K562 (cell line): ENCODE measurements around the gene FBLN2. TPM values are rescaled to one million over a fixed set of nuclear protein-coding genes. Genes with fewer than 3 reads are reported as not detected.

Experiments used
- ATAC-seq: fragments of 200-7000 bp; cut with Tn5 transposase; 3 replicates; pipeline ENCODE4 v1.9.1; 2020; ENCODE audit warnings: moderate library complexity
- BruUV-seq: library from RNA; stranded (reverse); fragments of 400-500 nt; replicated peaks from 2 replicates; lab custom pipeline; 2021; lab: Mats Ljungman, UMichigan
- CTCF ChIA-PET: fragments of 300-600 bp; formaldehyde crosslinking; extraction: SDS; loops from one replicate; lab custom pipeline; 2021; ENCODE audit warnings: low intra/inter-chr PET ratio; lab: Yijun Ruan, JAX
- POLR2A ChIA-PET: fragments of 300-600, 350-650 bp; sonication (Branson Sonifier 250); formaldehyde crosslinking; extraction: SDS; loops from one replicate; lab custom pipeline; 2021; ENCODE audit warnings: antibody characterized with exemption, inconsistent platforms; lab: Yijun Ruan, JAX
- DNase-seq, 4 experiments: peaks; one replicate each; pipeline versions ENCODE4 v3.0.0 to v3.0.0-alpha.2; 2011 to 2018; ENCODE audit warnings: low spot score in 3 of 4, mixed read lengths in 3 of 4; ENCODE audit errors: extremely low read depth in 1 of 4
- FAIRE-seq: peaks from 2 replicates; lab custom pipeline; 2011; peaks lifted over from hg19 to GRCh38; lab: Jason Lieb, UNC
- H2AFZ ChIP-seq: 2 replicates; pipeline ENCODE4 v1.6.0; 2011; ENCODE audit warnings: low read depth, low read length, control low read depth, inconsistent platforms
- H3K27ac ChIP-seq: fragments of 200-600 bp; 3 replicates; pipeline ENCODE4 v1.8.0; 2011; ENCODE audit warnings: low read depth, mild to moderate bottlenecking, control low read depth, inconsistent platforms, low read length, moderate library complexity, mixed read lengths; ENCODE audit errors: extremely low read depth
- H3K27me3 ChIP-seq, 2 experiments: fragments of 300-600 bp in 1 of 2; 2 replicates in 1 of 2; 3 replicates in 1 of 2; pipeline versions ENCODE4 v1.6.0 to v1.8.0; 2011; ENCODE audit warnings: inconsistent platforms in 2 of 2, low read length in 2 of 2, mild to moderate bottlenecking in 1 of 2, mixed read lengths in 1 of 2, moderate library complexity in 1 of 2; ENCODE audit not compliant: control insufficient read depth in 2 of 2, insufficient read depth in 2 of 2
- H3K36me3 ChIP-seq: fragments of 300-600 bp; 3 replicates; pipeline ENCODE4 v1.8.0; 2011; ENCODE audit warnings: mild to moderate bottlenecking, low read length, inconsistent platforms; ENCODE audit not compliant: control insufficient read depth, insufficient read depth
- H3K4me1 ChIP-seq, 2 experiments: fragments of 200-600 bp in 1 of 2; replicated peaks in 1 of 2; 2 replicates in 1 of 2; 3 replicates in 1 of 2; pipeline versions ENCODE4 v1.5.1 to v1.8.0; 2011; ENCODE audit warnings: inconsistent platforms in 2 of 2, low read length in 2 of 2, mild to moderate bottlenecking in 1 of 2, mixed read lengths in 1 of 2, moderate library complexity in 1 of 2; ENCODE audit not compliant: control insufficient read depth in 2 of 2, insufficient read depth in 2 of 2
- H3K4me2 ChIP-seq: 2 replicates; pipeline ENCODE4 v1.6.1; 2011; ENCODE audit warnings: low read length, control low read depth, inconsistent platforms, mixed read lengths; ENCODE audit not compliant: insufficient read depth
- H3K4me3 ChIP-seq: fragments of 200-600 bp; sonication (generic), shearing (Covaris generic); 2 replicates; pipeline ENCODE4 v1.5.1; 2016; ENCODE audit warnings: control low read depth, inconsistent platforms
- H3K79me2 ChIP-seq: fragments of 200-600 bp; 3 replicates; pipeline ENCODE4 v1.8.0; 2011; ENCODE audit warnings: low read length, inconsistent platforms; ENCODE audit not compliant: control insufficient read depth, insufficient read depth
- H3K9ac ChIP-seq, 2 experiments: 2 replicates each; pipeline versions ENCODE4 v1.6.0 to v1.6.1; 2011; ENCODE audit warnings: low read depth in 2 of 2, low read length in 2 of 2, control low read depth in 1 of 2, inconsistent platforms in 1 of 2, mild to moderate bottlenecking in 1 of 2, mixed read lengths in 1 of 2; ENCODE audit not compliant: insufficient read depth in 1 of 2
- H3K9me1 ChIP-seq: one replicate; pipeline ENCODE4 v1.6.0; 2011; ENCODE audit warnings: inconsistent platforms, mild to moderate bottlenecking, low read length, moderate library complexity; ENCODE audit not compliant: control insufficient read depth, insufficient read depth
- H3K9me3 ChIP-seq: replicated peaks from 2 replicates; pipeline ENCODE4 v1.5.1; 2011; ENCODE audit warnings: low read depth, low read length, inconsistent platforms; ENCODE audit not compliant: control insufficient read depth, insufficient read depth
- H4K20me1 ChIP-seq: replicated peaks from 2 replicates; pipeline ENCODE4 v1.6.1; 2011; ENCODE audit warnings: low read length, inconsistent platforms, mixed read lengths; ENCODE audit not compliant: control insufficient read depth, insufficient read depth
- FOXK2 ChIP-seq, 2 experiments: fragments of 450-650 bp; IDR thresholded peaks in 1 of 2; conservative IDR thresholded peaks in 1 of 2; 2 replicates each; pipeline ENCODE4 v1.6.1; 2016; ENCODE audit warnings: low read depth in 2 of 2, mild to moderate bottlenecking in 1 of 2
- TARDBP ChIP-seq: fragments of 450-650 bp; IDR thresholded peaks from 2 replicates; pipeline ENCODE4 v1.6.1; 2016
- ZNF347 ChIP-seq: fragments of 450-650 bp; formaldehyde crosslinking; IDR thresholded peaks from 2 replicates; pipeline ENCODE4 v1.4.0; 2020; ENCODE audit warnings: low read depth, mild to moderate bottlenecking, moderate library complexity
- WGBS: fragments of 100-300 bp; shearing (Covaris generic); methylation state at CpG from one replicate; pipeline ENCODE4 v1.1.6; 2016; ENCODE audit warnings: low coverage, mixed read lengths; ENCODE audit not compliant: insufficient coverage; ENCODE audit errors: missing lambda C conversion rate; 5-methylcytosine and 5-hydroxymethylcytosine counted together
- in situ Hi-C: fragments of 300-500 bp; cut with MboI; formaldehyde crosslinking; loops from 4 replicates; pipeline ENCODE4 v1.15.0; 2018; ENCODE audit warnings: inconsistent platforms, mixed read lengths
- intact Hi-C: fragments of 100-400 bp; cut with micrococcal nuclease; formaldehyde crosslinking; loops from 2 replicates; pipeline ENCODE4 v1.14.2; 2022
- polyA plus RNA-seq, 8 experiments: library from polyadenylated mRNA; depleted of rRNA in 4 of 8; stranded (reverse) in 5 of 8; unstranded in 3 of 8; fragments of >200 nt; fragmentation: Nextera tagmentation in 2 of 8; fragmentation: Illumina TruSeq in 1 of 8; extraction: Ambion mirVana in 2 of 8; extraction: Trizol in 1 of 8; gene quantifications; 2 replicates each; pipeline versions ENCODE4 v1.2.1 to v1.2.3, GENCODE V29; 2011 to 2014; ENCODE audit warnings: inconsistent platforms in 1 of 8, missing spikeins in 1 of 8
- total RNA-seq, 7 experiments: library from RNA; depleted of rRNA in 6 of 7; stranded (reverse); fragments of >200 nt in 6 of 7; fragmentation: Illumina TruSeq in 2 of 7; extraction: Trizol in 2 of 7; gene quantifications; 2 replicates each; pipeline versions ENCODE4 v1.2.1 to v1.2.3, GENCODE V29; 2011 to 2021; ENCODE audit warnings: low replicate concordance in 1 of 7
- TF ChIP-seq, protein P1 (sequence below), 3 experiments: IDR thresholded peaks in 2 of 3; conservative IDR thresholded peaks in 1 of 3; 2 replicates each; pipeline ENCODE4 v1.5.1; 2011 to 2012; ENCODE audit warnings: low read length in 3 of 3, mild to moderate bottlenecking in 3 of 3, control low read depth in 2 of 3, improper control_type of control experiment in 1 of 3, inconsistent platforms in 1 of 3, low read depth in 1 of 3, mixed read lengths in 1 of 3, moderate library complexity in 1 of 3; ENCODE audit not compliant: insufficient read depth in 2 of 3

FBLN2 gene
- total and polyA plus RNA-seq, 9 of the 15 experiments (the other 6 are each of a cell fraction or from before 2014, with no cell fraction given): 0.03 to 0.10 (median 0.04) TPM; not detected in 6

DNA sequence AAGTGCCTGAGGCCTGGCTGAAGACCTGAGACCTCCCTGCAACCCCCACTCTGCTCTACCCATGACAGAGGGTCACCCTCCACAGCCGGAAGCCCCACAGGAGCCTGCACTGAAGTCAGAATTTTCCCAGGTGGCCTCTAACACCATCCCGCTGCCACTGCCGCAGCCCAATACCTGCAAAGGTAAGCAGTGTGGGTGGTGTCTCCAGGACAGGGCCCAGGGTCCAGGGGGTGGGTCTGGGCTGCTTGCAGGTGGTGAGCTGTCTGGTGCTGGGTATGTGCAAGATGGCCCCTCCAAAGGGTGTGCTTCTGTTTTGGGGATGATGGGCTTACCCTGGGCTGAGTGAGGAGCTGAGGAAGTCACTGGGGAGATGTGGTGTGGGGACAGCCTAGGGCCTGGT lies 69.9 kb downstream of the FBLN2 start (continued):
- TF ChIP-seq ZNF347 (CRISPR knock-in tag) (no peak), TARDBP (no peak)

DNA sequence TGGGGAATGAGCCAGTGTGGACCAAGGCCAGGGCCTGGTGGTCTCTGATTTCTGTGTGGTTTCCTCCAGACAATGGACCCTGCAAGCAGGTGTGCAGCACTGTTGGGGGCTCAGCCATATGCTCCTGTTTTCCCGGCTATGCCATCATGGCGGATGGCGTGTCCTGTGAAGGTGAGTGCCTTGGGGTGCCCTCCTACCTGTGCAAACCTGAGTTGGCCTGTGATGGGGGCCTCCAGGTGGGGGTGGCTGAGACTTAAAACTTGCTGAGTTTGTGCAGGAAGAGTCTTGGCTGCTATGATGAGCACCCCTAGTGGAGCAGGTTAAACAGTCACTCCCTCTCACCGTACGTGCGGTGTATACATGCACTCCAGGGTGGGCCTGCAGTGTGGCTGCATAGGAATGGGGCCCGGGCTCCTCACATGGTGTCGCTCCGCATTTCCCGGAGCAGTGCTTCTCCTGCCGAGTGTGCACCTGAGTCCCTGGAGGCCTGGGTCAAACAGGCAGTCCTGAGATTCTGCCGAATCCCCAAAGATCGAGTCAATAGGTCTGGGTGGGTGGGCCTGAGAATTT lies 70.8 kb downstream of the FBLN2 start:
- BruUV-seq: no TSS peak
- ChIA-PET CTCF (no interaction called here), POLR2A (no interaction called here)
- Histone ChIP-seq H2AFZ (no peak overlapping the region), H3K9me3 (no peaks in the 10 kb centered on the region), H3K27ac (no peak overlapping the region), H3K4me1 (peaks cover 0 to 10% of the 10 kb centered on the region in 2 experiments; a peak in 1 of 5 replicates), H3K9me1 (peaks cover 7% of the 10 kb centered on the region), H3K9ac (0 out of 4 replicates have a peak overlapping the region, but pooled peaks of 1 of the 2 experiments have one; percentile 17), H3K79me2 (no peaks in the 10 kb centered on the region), H4K20me1 (peaks cover 11% of the 10 kb centered on the region; the same call in 1 of the 2 replicates), H3K4me2 (no peak overlapping the region), H3K4me3 (no peak overlapping the region), H3K27me3 (peaks cover 38 to 75% of the 10 kb centered on the region in 2 experiments), H3K36me3 (no peaks in the 10 kb centered on the region)
- intact Hi-C loops: no loop called here
- no peak for TF ChIP-seq FOXK2 (conservative IDR thresholded peaks at IDR 0.05 in 1 of 2, IDR thresholded peaks at IDR 0.05 in 1 of 2; ENCODE audit: low read depth in 2 of 2)
- TF ChIP-seq, protein P1, sequence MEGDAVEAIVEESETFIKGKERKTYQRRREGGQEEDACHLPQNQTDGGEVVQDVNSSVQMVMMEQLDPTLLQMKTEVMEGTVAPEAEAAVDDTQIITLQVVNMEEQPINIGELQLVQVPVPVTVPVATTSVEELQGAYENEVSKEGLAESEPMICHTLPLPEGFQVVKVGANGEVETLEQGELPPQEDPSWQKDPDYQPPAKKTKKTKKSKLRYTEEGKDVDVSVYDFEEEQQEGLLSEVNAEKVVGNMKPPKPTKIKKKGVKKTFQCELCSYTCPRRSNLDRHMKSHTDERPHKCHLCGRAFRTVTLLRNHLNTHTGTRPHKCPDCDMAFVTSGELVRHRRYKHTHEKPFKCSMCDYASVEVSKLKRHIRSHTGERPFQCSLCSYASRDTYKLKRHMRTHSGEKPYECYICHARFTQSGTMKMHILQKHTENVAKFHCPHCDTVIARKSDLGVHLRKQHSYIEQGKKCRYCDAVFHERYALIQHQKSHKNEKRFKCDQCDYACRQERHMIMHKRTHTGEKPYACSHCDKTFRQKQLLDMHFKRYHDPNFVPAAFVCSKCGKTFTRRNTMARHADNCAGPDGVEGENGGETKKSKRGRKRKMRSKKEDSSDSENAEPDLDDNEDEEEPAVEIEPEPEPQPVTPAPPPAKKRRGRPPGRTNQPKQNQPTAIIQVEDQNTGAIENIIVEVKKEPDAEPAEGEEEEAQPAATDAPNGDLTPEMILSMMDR (IDR thresholded peaks at IDR 0.05 in 2 of 3, conservative IDR thresholded peaks at IDR 0.05 in 1 of 3; ENCODE audit: insufficient read depth in 2 of 3, low read depth in 1 of 3, low read length in 3 of 3): peak; percentile 25 to 35 (median 28); a peak in 3 of 6 replicates
- DNase-seq (peak; percentile 24 to 51 (median 42)), ATAC-seq (peak; percentile 79), FAIRE-seq (no peak)
- 1% methylated on average over 13 of the region's 13 CpGs for WGBS
- in situ Hi-C loops: no loop called here
